NAMALWA (cell line): ENCODE data around the gene TRIM17.

Experiments
- DNase-seq: peaks from one replicate; pipeline ENCODE4 v3.0.0-alpha.2; 2015; ENCODE audit warnings: low spot score

The TRIM17 gene

DNA sequence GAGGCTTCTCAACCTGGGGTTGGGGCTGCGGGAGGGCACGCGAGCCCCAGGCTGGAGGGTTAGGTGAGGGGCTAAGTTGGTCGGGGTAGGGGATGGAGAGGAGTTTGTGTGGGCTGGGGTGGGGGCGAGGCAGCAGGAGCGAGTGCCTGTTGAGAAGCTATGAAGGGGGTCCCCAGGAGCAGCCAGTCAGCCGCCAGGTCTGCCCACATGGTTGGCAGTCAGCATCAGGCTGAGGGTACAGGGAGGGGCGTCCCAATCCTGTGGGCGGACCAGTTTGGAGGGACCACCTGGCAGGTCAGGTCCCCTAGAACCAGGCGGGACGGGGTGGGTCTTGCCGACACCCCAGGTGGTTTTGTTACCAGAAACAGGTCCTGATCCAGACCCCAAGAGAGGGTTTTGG lies 400 bp upstream of the TRIM17 start:
- DNase-seq = no peak

DNA sequence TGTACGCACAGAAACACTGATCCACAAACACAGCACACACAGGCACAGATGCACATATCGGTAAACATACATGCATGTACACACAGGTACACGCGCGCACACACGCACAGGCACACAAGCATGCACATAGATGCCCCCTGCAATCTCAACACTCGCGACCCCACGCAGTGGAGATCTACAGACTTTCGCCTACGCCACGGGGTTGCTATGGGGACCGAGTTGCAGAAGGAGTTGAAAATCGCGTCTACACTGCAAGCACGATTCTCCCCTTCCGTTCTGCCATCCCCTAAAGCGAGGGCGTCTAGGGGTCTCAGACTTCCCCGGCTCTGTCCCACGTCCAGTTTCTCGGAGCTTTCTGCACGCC lies 826 bp downstream of the TRIM17 start:
- DNase-seq = no peak

DNA sequence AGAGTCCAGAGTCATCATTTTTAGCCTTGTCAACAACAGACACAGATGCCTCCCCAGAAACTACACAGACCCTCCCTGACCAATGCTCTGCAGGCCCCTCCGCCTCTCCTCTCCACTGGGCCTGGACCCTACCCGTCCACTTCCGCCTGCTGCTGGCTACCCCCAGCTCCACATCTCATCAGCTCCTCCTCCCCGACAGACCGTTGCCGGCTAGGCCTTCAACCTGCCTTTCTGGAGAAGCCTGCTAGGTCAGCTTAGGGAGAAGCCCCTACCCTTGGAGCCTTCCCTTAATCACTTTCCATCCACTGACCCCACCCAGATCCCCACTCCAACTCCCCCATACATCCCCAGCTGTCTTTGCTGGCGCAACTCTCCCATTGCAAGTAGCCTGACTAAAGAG lies 1.4 kb downstream of the TRIM17 start:
- no peak for DNase-seq

DNA sequence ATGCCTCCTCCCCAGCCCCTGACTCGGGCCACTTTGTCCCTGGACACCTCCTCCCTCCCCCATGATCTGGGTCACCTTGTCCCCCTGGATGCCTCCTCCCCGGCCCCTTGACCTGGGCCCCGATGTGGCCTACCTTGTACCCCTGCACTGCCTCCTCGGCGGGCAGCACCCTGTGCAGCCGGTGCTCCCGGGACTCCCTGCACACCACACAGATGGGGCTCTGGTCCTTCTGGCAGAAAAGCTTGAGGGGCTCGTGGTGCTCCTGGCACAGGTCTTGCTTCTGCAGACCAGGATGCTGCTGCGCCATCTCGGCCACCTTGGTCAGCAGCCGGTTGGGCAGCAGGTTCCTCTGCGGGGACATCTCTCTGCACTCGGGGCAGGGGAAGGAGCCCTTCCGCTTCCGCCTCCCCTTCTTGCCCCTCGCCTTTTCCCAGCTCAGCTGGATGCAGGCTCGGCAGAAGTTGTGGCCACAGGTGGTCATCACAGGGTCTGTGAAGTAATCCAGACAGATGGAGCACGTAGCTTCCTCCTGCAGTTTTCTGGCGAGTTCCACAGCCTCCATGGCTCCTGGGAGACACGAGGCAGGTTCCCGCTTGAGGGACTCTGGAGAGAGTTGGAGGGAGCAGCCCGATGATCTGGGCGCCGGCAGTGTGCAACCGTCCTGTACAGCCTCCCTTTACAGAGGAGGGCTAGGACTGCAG lies 2.0 kb downstream of the TRIM17 start:
- DNase-seq = no peak

DNA sequence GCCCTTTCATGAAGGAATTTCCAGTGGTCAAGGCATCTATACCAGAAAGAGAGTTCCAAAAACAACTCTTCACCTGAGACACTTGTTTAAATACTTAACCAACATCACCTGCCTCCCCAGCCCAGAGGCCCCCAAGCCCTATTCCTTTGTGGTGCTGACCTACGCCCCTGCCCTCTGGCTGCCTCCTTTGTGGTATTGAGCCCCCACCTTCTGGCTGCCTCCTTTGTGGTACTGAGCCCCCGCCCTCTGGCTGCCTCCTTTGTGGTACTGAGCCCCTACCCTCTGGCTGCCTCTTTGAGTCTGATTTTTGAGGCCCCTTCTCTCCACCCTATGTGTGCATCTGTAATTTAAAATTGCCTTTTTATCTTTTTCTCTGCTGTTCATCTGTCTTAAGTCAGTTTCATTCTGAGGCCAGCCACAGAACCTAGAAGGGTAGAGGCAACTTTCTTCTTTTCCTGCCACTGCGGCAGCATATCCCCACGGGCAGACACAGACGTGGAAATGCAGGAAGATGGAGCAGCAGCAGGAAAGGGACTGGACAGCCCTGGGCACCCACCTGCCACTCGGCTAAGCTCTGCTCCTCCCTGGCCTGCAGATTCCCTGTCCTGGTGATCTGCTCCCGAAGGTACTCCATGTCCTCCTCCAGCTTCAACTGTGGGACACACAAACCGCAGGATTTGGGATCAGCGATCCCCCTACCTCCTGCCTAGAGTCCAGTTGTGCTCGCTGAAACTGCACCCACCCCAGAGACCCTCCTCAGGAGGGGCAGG lies 3.2 kb downstream of the TRIM17 start:
- DNase-seq = no peak

DNA sequence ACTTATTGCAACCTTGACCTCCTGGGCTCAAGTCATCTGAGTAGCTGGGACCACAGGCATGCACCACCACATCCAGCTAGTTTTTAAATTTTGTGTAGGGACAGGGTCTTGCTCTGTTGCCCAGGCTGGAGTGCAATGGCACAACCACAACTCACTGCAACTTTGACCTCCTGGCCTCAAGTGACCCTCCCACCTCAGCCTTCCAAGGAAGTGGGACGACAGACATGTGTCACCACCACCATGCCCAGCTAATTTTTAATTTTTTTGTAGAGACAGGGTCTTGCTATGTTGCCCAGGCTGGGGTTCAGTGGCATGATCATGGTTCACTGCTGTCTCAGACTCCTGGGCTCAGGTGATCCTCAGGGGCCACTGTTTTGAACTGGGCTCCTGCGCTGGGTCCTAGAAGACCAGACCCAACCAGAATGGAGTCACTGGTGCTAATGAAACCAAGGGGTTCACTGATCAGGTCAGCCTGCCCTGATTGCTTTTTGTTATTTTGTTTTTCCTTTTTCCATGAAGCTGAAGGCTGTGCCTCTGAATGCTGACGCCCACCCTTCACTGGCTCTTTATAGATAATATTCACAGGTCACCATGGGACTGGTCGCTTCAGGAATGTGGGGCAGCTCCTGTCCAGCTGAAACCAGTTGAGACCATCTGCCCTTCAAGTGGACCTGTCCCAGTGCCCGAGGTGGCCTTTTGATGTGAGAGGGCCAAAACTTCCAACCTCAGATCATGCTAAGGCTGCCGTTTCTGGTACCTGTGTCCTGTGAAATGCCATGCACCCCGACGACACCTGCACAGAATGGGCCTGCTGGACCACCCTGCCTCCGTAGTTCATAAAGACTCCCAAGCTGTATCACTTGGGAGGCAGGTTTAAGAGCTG lies 4.9 kb downstream of the TRIM17 start:
- no peak for DNase-seq

DNA sequence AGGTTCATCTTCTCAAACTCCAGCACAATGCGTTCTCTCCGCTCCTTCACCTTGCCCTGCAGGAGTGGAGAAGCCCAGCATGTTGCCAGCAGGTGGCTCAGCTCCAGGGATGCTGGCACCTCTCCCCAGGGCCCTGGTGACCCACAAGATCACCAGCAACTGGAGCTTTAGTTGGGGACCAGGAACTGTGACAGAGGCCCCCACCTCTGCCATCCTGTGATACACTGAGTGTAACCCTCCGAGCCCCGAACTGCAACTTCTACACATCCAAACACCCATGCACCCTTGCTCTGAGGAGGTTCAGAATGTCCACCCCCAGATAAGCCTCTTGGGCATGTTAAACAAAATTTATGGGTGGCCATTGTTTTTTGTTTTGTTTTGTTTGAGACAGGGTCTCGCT lies 5.5 kb downstream of the TRIM17 start:
- DNase-seq = no peak

DNA sequence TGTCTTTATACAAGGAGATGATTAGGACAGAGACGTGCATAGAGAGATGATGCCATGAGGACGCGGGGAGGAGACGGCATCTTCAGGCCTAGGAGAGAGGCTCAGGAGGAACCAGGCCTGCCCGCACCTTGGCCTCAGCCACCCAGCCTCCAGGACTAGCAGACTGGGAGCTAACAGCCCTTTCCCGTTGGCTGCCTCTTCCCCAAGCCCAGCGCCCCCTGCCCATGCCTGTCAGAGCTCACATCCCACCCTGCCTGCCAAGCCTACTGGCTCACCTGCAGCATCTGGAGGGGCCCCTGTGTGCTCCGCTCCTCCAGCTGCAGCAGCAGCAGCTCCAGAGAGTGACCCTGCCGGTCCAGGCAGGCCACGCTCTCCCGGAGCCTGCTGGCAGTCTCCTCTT lies 6.0 kb downstream of the TRIM17 start:
- no peak for DNase-seq

DNA sequence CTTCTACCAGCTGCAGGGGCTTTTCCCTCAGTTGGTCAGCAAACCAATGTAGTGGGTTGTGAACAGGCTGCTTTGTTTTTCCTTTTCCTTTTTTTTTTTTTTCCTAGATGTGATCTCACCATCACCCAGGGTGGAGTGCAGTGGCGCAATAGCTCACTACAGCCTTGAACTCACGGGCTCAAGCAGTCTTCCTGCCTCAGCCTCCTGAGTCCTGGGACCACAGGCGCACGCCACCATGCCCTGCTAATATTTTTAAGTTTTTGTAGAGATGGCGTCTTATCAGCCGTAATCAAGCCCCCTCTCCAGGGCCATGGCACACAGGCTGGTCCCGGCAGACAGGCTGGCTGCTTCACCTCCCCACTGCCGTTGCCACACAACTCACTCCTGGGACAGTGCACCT lies 6.6 kb downstream of the TRIM17 start:
- DNase-seq = no peak

DNA sequence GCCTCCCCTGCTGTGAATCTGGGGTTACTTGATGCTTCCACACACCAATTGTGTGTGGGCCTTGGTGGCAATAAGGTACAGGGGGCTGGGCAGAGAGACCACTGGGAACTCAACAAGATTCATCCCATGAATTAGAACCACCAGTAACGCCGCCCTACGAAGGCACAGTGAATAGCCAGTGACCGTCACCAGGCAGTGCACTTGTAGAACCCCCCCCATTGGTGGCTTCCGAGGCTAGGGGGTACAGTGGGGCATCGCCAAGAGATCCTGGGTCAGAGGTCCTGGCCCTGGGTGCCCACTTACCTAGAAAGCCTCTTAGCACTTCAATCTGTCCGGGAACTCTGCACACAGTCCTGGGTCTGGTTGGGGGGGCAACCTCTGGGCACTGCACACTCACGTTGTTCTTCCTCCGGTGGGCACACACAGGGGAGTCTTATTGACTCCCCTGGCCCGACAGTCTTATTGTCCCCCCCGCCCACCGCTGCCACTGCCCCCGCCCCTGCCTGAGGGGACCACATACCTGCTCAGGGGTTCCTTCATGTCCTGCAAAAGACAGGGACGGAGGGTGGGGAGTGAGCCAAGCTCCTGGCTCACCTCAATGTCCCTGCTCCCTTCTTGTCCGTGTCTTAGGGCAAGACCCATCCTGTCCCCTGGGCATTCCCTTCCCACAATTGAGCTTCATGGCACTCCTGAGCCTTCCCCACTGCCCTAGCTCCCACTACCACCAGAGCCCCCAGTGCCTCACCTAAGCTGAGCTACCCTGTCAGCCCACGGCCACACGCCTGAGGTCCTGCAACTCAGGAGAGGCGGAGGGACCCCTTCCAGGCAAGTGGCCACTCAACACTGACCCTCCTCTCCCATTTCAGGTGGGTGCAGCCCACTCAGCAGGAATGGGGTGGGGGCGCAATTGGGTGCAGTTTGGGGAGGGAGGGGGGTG lies 7.5 kb downstream of the TRIM17 start:
- DNase-seq = no peak

DNA sequence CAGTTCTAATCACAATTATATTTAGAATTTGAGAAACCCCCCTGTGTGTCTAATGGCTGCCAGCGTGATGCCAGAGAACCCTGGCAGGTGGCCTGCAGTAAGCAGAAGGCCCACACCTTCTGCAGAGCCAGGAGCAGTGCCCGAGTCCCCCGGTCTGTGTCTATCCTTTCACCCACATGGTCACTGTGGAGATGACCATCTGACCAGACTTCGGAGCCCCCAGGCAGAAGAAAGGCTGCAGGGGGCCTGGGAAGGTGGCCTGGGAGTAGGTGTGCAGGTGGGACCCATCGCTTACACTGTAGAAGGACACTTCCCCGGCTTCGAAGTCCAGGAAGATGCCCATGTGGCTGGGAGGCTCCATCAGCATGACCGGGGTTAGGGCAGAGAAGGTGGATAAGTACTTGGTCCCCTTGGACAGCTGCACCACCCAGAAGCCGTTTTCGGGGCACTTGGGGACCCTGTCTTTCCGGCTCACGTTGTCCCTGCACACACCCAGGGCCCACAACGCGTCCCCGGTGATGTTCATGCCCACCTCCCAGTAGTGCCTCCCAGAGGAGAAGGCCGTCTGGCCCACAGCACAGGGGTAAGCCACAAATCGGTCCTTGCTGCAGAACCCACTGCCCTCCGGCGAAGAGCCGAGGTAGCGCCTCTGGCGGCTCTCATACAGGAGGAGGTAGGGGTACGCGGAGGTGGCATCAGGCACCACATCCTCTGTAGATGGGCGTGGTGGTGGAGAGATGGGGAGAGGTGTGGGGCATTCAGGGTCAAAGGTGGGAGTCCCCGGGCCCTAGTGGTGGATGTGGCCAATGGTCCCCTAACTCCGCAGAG lies 8.4 kb downstream of the TRIM17 start:
- no peak for DNase-seq

DNA sequence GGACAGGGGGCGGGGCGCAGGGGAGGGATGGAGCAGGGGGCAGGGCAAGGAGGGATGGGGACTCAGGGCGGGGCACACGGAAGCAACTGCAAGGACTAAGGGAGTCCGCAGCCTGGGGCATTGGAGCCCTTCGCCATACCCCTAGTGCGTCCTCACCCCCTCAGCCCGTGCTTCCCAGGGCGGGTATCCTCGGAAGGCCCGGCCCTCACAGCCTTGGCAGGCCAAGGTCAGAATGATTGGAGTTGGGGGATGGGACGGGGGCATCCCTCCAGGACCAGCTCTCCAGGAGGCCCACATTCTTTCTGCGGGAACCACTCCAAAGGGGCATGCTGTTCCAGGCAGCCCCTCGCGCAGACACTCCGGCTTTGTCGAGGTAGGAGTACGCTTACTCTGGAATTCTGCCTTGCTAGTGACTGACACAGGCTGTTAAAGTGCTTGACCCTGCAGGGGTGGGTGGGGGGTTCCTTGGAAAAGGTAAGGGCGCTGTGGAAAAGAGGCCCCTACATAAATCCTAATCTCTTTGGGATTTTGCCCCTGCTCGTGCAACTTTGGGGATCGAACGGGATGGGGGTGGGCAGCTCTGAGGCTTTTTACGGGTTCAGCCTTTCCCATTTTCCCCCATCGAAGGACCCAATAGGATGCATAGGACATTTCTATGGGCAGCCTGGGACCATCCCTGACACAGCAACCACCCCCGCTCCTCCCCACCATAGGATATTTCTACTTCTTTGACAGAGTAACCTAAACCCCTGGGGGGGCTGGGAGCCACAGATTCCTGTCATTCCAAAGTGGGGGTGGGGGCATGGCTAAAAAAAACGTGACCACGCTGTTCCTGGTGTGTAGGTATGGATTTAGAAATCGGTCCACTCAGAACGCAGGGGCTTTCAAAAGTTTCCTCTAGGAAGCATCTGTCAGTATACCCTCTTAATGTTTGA lies 9.3 kb downstream of the TRIM17 start:
- no peak for DNase-seq

DNA sequence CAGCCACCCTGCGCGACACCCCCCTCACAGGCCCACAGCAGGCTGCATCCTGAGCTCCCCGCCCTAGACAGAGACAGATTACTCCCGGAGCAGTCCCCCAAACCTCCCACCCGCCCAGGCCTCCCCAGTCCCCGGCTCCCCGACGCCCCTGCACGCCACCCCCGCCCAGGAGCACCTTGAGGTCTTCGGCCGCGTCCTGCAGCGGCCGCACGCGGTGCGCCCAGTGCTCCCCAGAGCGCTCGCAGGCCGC lies 10.8 kb downstream of the TRIM17 start:
- no peak for DNase-seq

DNA sequence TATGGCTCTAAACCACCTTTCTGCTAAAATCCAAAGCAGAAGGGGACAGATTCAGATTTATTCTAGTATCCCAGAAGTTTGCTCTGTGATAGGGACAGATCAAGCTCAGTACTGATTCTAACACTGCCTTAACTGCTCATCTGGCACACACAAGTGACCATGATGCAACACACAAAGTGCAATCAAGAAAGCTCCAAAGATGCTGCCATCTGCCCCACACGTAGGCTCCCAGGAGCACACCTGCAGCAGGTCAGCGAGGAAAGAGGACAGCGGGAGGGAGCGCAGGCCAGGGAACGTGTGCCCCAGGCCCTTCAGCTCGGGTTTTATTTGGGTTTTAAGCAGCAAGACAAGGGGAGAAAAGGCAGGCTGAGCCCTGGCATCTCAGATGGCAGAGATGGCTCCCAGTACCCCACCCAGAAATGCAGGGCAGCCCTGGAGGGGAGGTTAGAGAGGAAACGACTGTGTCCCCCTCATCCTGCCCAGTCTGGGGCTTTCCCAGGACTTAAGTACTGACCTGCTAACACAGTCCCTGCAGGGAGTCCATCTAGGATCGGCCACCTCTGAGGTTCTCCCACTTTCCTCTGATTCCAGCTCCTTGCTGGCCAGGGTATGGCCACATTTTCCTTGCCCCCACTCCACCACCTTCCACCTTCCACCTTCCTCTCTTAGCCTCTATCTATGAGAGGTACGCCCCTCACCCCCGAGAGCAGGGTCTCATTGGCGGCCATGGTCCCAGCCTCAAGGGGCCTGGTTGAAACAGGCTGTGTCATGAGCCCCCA lies 11.3 kb downstream of the TRIM17 start:
- DNase-seq = no peak

DNA sequence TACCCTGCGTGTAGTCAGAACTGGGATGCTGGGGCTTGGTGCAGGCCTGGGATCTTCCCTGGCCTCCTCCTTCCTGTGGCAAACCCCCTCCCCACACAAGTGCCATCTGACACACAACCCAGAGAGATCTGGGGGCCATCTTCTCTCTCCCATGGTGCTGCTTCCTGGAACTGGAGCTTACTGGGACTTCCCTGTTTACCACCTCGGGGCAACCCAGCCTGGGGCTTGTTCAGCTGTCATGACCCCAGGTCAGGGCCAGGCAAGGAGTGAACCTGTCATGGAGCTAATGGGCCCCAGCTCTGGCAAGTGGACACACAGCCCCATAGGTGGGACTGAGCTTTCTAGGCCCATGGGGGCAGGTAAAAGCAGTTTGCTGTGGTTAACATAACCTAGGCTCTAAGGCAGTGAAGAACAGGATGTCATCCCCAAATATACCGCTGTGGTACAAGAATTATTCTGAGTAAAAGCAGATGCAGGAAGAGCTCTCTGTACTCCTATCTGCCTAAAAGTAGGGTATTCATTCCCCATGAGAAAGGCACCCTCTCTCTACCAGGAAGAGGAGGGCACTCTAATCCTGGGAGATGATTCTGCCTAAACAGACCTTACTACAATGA lies 12.4 kb downstream of the TRIM17 start:
- no peak for DNase-seq

DNA sequence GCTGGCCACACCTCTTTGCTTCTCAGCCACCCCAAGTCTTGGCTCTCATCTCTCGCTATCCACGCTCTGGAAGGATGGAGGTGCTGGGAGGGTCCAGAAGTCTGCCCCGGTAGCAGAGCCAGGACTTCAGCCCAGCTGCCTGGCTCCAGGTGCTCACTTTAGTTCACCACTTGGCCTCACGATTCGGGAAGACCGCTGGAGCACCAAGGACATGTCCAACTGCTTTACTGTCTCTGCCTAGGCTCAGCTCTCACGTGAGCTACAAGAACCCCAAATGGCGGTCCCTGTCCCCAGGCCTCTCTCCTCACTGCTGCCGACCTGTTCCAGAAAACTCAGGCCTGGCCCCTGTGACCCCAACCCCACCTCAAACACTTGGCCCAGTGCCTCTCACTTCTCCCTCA lies 13.4 kb downstream of the TRIM17 start:
- DNase-seq = no peak

DNA sequence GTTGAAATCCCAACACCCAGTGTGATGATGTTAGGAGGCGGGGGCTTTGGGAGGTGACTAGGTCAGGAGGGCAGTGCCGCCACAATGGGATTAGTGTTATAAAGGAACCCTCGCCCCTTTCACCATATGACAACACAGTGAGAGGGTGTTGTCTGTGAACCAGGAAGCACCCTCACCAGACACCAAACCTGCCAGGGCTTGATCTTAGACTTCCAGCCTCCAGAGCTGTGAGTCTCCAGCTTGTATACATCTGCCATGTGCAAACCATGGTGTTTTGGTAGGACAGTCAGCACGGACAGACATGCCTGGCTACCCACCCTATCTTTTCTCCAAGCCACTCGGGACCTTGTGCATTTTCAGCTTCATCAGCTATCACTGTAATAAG lies 14.0 kb downstream of the TRIM17 start:
- no peak for DNase-seq

DNA sequence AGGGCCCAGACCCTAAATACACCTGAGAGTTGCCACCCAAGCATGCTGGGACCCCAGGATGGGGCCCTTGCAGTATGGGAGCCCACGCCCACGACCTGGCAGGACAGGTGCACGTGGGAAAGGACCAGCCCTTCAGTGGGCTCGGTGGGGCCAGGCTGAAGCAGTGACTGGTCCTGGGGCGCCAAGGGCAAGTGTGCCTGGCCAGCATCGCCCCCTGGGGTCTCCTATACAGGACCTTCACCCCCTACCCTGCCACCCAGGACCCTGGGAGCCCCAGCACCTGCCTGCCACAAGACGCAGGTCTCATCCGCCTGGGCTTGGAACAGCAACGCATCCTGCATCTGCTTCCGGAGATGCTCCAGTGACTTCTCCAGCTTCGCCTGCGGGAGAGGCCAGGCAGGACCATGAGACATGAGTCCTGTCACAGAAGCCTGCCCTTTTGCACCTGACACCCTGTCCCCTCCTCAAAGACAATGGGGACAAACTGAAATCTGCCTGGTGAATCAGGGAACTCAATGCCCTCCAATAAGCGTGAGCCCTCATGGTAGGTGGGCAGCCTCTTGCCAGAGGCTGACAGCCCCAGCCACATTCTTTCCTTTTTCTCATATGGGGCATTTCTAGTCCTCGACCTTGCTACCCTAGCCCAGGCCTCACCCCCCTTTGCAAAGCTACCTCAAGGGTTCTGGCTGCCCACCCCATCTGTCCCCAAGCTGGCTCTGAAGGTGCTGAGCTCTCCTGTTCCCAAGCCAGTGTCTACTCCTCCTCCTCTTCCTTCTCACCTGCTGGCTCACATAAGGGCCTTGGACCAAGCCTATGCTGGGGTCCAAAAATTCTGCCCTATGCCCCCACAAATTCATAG lies 14.7 kb downstream of the TRIM17 start:
- DNase-seq = no peak
